COLO829 (cell line): ENCODE data around the gene CDC20.
A peak's percentile ranks its signal among the peaks of the same experiment; 100 is the strongest.

ENCODE experiments used
- DNase-seq: peaks from one replicate; pipeline ENCODE4 v3.0.0; 2012; ENCODE audit warnings: low spot score

Gene CDC20

DNA sequence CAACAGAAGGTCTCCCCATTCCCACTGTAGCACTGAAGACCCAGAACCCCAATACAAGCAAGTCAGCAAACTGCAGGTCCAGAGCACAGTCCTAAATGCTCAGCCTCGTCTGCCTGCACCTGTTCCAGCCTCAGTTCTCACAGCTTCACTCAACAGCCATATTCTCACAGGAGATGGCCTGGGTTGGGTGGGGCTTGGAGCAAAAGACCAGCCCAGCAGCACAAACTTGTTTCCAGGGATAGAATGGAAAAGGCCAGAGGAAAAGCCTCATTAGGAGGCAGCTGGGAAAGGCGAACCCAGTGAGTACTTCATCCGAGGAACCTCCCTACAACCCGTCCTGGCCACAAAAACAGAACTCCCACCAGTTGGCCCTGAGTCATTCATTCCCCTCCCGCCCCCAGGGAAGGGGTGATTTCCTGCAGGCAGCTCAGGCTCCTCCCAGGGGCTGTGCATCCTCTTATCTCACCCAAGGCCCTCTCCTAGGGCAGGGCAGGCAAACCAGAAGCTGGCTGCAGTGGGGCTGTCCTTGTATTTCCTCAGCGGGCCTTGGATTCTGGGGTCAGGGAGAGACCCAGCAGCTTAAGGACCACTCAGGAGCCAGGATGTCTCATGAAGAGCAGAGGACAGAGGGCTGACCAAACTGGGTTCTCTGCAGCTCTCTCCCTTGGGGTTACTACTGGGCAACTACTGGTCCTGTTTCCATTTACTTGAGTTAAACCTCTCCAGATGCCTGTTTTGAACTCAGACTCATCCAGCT is 28.6 kb upstream of the CDC20 start:
- DNase-seq: peak; percentile 46

- DNase-seq: no peak
Measured at GRCh38 chr1:43331688-43332087, 27.1 kb upstream of the CDC20 start.

GRCh38 chr1:43334453-43335205 is 24.2 kb upstream of the CDC20 start:
- DNase-seq: no peak

DNA sequence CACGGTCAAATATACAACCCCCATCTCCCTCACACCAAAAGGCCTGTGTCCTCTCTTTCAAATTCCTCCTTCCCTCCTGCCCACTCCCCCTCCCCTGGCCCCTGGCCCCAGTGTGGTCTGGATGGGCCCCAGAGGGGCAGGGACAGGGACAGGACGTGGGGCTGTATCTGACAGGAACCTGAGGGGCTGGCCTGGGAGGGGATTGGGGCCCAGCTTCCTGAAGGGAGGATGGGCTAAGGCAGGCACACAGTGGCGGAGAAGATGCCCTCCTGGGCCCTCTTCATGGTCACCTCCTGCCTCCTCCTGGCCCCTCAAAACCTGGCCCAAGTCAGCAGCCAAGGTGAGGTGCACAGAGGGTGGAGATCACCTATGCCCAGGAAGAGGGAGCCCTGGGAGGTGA is 21.2 kb upstream of the CDC20 start, which contains the start of gene MPL:
Gene MPL (plus strand): TSS at position 231 of the 400 bp plus-strand sequence. CDS start 31 bp downstream, at position 262.
- no peak for DNase-seq

GRCh38 chr1:43338001-43338400 is 20.8 kb upstream of the CDC20 start:
- no peak for DNase-seq

DNA sequence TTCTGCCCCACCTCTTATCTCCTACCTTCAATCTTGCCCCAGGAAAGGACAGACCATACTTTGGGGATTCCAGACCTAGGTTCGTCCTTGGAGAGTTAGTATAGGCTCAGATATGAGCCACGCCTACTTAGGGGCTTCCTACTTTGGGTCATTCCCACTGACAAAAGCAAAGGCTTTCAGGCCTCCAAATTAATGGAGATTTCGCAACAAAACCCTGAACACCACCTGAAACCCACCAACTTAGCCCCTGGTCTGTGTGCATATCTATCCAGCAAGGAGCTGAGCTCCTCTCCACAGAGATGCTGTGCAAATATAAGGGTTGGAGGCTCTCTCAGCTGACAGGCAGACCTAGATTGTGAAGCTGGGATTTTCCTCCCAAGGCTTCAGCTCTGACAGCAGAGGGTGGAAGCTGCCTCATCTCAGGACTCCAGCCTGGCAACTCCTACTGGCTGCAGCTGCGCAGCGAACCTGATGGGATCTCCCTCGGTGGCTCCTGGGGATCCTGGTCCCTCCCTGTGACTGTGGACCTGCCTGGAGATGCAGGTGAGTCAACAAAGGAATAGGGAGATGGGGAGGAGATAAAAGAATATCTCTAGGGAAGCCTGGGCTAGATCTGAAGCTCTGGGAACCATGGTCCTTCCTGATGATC is 19.1 kb upstream of the CDC20 start:
- no peak for DNase-seq

- peak; percentile 21 for DNase-seq
Measured at GRCh38 chr1:43340559-43340958, 18.2 kb upstream of the CDC20 start.

DNA sequence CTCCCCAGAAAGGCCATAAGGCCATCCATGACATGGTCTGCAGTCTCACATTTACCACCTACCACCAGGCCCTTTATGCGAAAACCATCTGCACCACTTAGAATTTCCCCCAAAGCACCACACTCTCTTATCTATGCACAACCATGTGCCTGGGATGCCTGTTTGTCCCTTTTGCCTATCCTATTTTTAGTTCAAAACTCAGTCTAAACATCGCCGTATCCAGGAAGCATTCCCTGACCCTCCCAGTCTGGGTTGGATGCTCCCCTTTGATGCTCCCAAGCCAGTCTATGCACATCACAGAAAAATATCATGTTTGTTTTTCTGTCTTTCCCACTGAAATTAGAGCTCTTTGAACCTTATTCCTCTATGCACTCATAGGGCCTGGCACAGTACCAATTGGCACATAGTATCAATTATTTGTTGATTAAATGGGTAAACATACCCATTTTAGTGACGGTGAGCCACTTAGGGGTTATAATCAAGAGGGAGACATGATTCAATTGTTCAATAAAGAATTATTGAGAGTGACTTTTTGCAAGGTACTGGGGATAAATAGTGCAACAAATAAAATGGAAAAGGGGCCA is 14.4 kb upstream of the CDC20 start:
- DNase-seq: no peak

DNA sequence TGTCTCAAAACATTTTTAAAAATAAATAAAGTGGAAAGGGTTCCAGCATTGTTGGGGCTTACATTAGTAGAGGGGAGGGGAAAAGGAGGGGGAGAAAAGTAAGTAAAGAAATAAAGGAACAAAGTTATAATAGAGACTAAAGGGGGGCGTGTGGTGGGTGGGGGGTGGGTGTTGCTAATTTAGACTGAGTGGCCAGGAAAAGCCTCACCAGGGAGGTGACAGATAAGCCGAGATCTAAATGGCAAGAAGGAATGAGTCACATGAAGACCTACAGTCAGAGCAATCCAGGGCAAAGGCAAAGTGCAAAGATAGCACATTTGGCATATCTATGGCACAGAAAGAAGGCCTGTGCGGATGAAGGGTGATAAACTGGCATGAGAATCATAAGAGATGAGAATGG is 13.7 kb upstream of the CDC20 start:
- no peak for DNase-seq

DNA sequence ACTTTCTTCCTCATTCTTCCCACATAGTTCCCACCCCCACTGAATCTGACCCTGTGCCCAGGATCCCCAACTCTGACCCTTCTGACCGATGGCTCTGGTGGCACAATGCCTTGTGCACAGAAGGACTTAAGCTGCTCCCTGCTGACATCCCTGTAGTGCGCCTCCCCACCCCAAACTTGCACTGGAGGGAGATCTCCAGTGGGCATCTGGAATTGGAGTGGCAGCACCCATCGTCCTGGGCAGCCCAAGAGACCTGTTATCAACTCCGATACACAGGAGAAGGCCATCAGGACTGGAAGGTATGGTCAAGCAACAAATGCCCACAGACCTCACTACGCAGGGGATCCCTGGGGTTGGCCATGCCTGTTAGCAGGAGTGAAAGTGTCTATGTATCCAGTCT is 12.1 kb upstream of the CDC20 start:
- no peak for DNase-seq

DNA sequence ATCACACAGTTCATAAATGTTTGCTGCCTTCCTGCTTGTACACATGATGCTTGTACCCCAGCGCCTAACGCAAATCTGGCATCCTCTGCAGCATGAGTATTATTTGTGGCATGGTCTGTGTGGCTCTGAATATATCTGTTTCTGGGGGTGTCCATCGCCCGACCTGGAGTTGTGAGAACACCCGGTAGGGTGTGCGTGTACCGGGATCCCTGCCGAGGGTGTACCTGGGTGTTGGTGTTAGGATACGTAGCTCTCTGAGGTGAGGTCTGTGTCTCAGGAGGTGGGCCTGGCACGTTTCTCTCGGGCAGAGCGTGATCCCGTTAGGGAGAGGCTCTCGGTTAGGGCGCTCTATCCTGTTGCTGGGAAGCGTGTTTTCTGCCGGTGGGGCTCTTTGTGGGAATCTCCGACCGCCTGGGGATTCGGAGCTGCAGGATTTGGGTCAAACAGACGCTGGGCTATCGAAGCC is 10.4 kb upstream of the CDC20 start:
- no peak for DNase-seq

GRCh38 chr1:43348809-43349593 is 9.8 kb upstream of the CDC20 start:
- DNase-seq: peak; percentile 68

DNA sequence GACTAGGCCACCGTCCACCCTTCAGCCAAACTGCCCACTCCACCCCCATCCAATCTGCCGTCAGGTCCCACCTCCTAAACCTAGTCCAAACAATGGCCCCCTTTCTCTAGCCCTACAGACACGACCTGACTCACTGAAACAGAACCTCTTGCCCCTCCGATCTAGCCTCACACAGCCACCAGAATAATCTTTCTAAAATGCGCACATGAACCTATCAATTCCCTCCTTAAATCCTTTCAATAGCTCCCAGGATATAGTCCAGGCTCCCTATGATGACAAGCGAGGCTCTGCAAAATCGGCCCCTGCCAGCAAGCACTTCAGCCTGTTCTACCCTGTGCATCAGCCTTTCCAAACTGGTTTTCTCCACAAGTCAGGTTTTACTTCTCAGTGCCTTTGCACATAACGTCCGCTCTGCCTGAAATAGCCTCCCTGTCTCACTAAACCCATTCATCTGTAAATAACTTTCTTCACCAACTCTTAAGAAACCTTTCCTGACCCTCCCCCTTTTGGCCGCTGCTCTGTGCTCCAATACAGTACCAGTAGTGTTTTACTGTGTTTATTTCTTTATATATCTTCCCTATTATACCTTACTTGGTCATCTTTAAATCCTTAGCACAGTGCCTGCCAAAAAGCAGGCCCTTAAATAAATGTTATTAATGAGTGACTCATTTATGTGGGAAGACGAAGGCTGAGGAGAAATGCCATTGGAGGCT is 9.0 kb upstream of the CDC20 start:
- peak; percentile 70 for DNase-seq

- DNase-seq: no peak
Measured at GRCh38 chr1:43350976-43351375, 7.8 kb upstream of the CDC20 start.

DNA sequence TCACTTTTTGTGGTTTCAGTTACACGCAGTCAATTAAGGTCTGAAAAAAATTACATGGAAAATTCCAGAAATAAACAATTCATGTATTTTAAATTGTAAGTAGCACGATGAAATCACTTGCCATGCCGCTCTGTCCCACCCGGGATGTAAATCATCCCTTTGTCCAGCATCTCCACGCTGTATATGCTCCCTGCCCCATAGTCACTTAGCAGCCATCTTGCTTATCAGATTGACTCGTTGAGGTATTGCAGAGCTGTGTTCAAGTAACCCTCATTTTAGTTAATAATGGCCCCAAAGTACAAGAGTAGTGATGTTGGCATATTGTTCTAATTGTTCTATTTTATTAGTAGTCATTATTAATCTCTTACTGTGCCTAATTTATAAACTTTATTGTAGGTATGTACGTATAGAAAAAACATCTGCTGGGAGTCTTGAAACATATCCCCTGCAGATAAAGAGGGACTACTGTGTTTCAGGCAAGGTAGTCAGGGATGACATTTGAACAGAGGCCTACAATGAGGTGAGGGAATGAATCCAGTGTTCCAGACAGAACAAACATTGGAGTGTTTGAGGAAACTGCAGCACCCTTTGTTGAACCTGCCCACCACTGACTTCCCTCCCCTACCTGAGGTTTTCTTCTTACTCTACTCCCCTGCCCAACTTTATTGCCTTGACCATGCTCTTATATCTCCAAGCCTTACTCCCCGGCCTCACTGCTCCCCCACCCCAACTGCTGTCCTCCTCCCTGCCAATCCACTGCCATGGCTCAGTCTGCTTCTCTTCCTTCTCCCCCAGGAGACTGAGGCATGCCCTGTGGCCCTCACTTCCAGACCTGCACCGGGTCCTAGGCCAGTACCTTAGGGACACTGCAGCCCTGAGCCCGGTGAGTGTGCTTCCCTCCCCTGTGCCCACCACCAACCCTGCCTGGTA is 7.1 kb upstream of the CDC20 start:
- no peak for DNase-seq

DNA sequence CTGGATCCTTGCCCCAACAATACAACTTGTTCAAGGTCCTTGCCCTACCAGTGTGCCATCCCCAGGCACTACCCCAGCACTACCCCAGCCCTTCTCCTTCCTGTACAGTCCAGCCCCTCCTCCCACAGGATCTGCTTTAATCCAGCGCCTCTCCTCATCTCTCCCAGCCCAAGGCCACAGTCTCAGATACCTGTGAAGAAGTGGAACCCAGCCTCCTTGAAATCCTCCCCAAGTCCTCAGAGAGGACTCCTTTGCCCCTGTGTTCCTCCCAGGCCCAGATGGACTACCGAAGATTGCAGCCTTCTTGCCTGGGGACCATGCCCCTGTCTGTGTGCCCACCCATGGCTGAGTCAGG is 6.5 kb upstream of the CDC20 start:
- no peak for DNase-seq

GRCh38 chr1:43352881-43353280 is 5.9 kb upstream of the CDC20 start:
- no peak for DNase-seq

DNA sequence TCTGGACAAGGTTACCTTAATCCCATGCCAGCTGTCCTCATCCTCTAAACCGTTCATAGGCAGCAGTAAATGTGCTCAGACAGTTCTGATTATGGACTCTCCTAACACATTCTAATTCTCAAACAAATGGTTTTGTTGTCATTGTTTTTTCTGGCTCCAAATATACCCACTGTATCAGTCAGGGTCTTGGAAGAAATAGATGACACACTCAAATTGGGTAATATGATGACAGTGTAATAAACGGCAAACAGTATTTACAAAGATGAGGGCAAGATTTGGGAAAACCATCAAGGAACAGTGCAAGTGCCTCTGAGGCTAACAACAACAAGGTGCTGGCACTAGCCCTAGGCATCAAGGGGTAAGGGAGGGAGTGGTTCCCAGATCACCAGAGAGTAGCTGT is 4.3 kb upstream of the CDC20 start:
- DNase-seq: no peak

- DNase-seq: no peak
Measured at GRCh38 chr1:43354936-43355335, 3.8 kb upstream of the CDC20 start.

DNA sequence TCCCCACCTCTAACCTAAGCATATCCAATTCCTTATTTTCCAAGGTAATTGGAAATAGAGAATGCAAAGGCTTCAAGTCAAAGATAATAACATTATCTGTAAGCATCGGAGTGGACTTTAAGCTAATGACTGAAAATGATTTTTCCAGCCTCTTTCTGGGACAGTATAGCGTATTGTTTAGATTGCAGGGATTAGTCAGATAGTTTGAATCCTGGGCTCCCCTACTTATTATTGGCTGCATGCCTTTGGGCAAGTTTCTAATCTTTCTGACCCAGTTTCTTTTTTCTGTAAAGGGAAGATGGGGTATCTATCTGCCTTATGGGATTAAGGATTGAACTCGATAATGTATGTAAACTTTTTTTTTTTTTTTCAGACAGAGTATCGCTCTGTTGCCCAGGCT is 1.5 kb upstream of the CDC20 start:
- DNase-seq: no peak
